CD14-positive monocyte (primary cell): ENCODE results near the gene OPTC. TPM values are rescaled to one million over a fixed set of nuclear protein-coding genes. Genes with fewer than 3 reads are reported as not detected.

ENCODE experiments used
- DNase-seq, 3 donors: peaks; one replicate each; pipeline ENCODE4 v3.0.0-alpha.2; 2011 to 2022
- H2AFZ ChIP-seq: 2 replicates; pipeline ENCODE4 v1.6.0; 2012; ENCODE audit warnings: mild to moderate bottlenecking, low read depth, low read length, inconsistent platforms; ENCODE audit not compliant: insufficient read depth, poor library complexity, severe bottlenecking
- H3K27ac ChIP-seq, 2 donors: 1 replicate in 1 of 2; 2 replicates in 1 of 2; pipeline ENCODE4 v1.5.1; 2012 to 2013; ENCODE audit warnings: low read length in 2 of 2, control low read depth in 1 of 2, inconsistent platforms in 1 of 2, low read depth in 1 of 2, mild to moderate bottlenecking in 1 of 2
- H3K27me3 ChIP-seq, 2 donors: one replicate each; pipeline versions ENCODE4 v1.6.0 to v1.6.1; 2011 to 2013; ENCODE audit warnings: low read length in 2 of 2; ENCODE audit not compliant: control insufficient read depth in 2 of 2, insufficient read depth in 2 of 2
- H3K36me3 ChIP-seq, 2 donors: replicated peaks in 1 of 2; 1 replicate in 1 of 2; 2 replicates in 1 of 2; pipeline versions ENCODE4 v1.5.1 to v1.6.1; 2012 to 2013; ENCODE audit warnings: low read length in 2 of 2, control low read depth in 1 of 2, inconsistent platforms in 1 of 2, mild to moderate bottlenecking in 1 of 2; ENCODE audit not compliant: insufficient read depth in 2 of 2, control insufficient read depth in 1 of 2
- H3K4me1 ChIP-seq, 2 donors: 1 replicate in 1 of 2; 2 replicates in 1 of 2; pipeline versions ENCODE4 v1.5.1 to v1.6.1; 2012 to 2013; ENCODE audit warnings: low read length in 2 of 2, control low read depth in 1 of 2, inconsistent platforms in 1 of 2, mild to moderate bottlenecking in 1 of 2, moderate library complexity in 1 of 2; ENCODE audit not compliant: insufficient read depth in 2 of 2, control insufficient read depth in 1 of 2
- H3K4me2 ChIP-seq: replicated peaks from 2 replicates; pipeline ENCODE3; 2012; ENCODE audit warnings: low read length, moderate library complexity, mild to moderate bottlenecking; ENCODE audit not compliant: poor library complexity, severe bottlenecking; ENCODE audit errors: extremely low read depth
- H3K4me3 ChIP-seq, 3 experiments: fragments of 200-600 bp in 1 of 3; sonication (generic) in 1 of 3; replicated peaks in 1 of 3; 1 replicate in 2 of 3; 2 replicates in 1 of 3; pipeline ENCODE4 v1.5.1; 2011 to 2013; ENCODE audit warnings: low read length in 3 of 3, mild to moderate bottlenecking in 3 of 3, control low read depth in 2 of 3, low read depth in 2 of 3, inconsistent platforms in 1 of 3, moderate library complexity in 1 of 3
- H3K79me2 ChIP-seq: 2 replicates; pipeline ENCODE4 v1.6.0; 2012; ENCODE audit warnings: mild to moderate bottlenecking, control low read depth, inconsistent platforms, low read length, moderate library complexity; ENCODE audit not compliant: insufficient read depth
- H3K9ac ChIP-seq: 2 replicates; pipeline ENCODE4 v1.6.0; 2017; ENCODE audit warnings: low read length, mild to moderate bottlenecking; ENCODE audit not compliant: insufficient read depth, poor library complexity, severe bottlenecking
- H3K9me3 ChIP-seq, 2 donors: replicated peaks in 1 of 2; 1 replicate in 1 of 2; 2 replicates in 1 of 2; pipeline versions ENCODE4 v1.5.1 to v1.6.1; 2012 to 2013; ENCODE audit warnings: low read length in 2 of 2, control low read depth in 1 of 2; ENCODE audit not compliant: control insufficient read depth in 1 of 2, insufficient read depth in 1 of 2
- H4K20me1 ChIP-seq: 2 replicates; pipeline ENCODE4 v1.6.0; 2012; ENCODE audit warnings: mild to moderate bottlenecking, low read length, control low read depth, moderate library complexity; ENCODE audit not compliant: insufficient read depth
- H3K27ac Mint-ChIP-seq, 7 donors: one replicate each; pipeline ENCODE4 v1.8.0; 2020; ENCODE audit warnings: mild to moderate bottlenecking in 7 of 7, mixed read lengths in 7 of 7, moderate library complexity in 6 of 7, inconsistent platforms in 2 of 7
- H3K27me3 Mint-ChIP-seq, 3 donors: one replicate each; pipeline ENCODE4 v1.8.0; 2021 to 2022; ENCODE audit warnings: low read depth in 3 of 3, mild to moderate bottlenecking in 3 of 3, mixed read lengths in 3 of 3, moderate library complexity in 3 of 3, inconsistent platforms in 1 of 3
- H3K36me3 Mint-ChIP-seq, 2 donors: one replicate each; pipeline ENCODE4 v1.8.0; 2020; ENCODE audit warnings: mixed read lengths in 2 of 2, inconsistent platforms in 1 of 2, mild to moderate bottlenecking in 1 of 2
- H3K4me1 Mint-ChIP-seq: one replicate; pipeline ENCODE4 v1.8.0; 2020; ENCODE audit warnings: mild to moderate bottlenecking, mixed read lengths
- H3K4me3 Mint-ChIP-seq, 2 donors: one replicate each; pipeline ENCODE4 v1.8.0; 2020; ENCODE audit warnings: mild to moderate bottlenecking in 2 of 2, mixed read lengths in 2 of 2, moderate library complexity in 1 of 2
- H3K9me3 Mint-ChIP-seq, 7 donors: one replicate each; pipeline ENCODE4 v1.8.0; 2020 to 2022; ENCODE audit warnings: mixed read lengths in 7 of 7, mild to moderate bottlenecking in 6 of 7, moderate library complexity in 6 of 7, inconsistent platforms in 2 of 7
- WGBS: methylation state at CpG from one replicate; pipeline ENCODE4 v1.1.5; 2013; ENCODE audit warnings: missing lambda C conversion rate; ENCODE audit not compliant: insufficient coverage; 5-methylcytosine and 5-hydroxymethylcytosine counted together
- intact Hi-C, 2 donors: fragments of 100-400 bp; cut with micrococcal nuclease; formaldehyde crosslinking; loops; one replicate each; pipeline versions ENCODE4 v1.15.0 to v1.15.1; 2023
- polyA plus RNA-seq, 3 donors: library from polyadenylated mRNA; depleted of rRNA in 1 of 3; unstranded in 2 of 3; stranded (reverse) in 1 of 3; fragments of 300-500 nt in 2 of 3; fragments of >200 nt in 1 of 3; fragmentation: Illumina TruSeq in 2 of 3; gene quantifications; 1 replicate in 2 of 3; 2 replicates in 1 of 3; pipeline ENCODE4 v1.2.3, GENCODE V29; 2012 to 2021
- TF ChIP-seq, protein P1 (sequence below): fragments of 200-600 bp; IDR thresholded peaks from one replicate; pipeline ENCODE4 v1.8.0; 2022; ENCODE audit warnings: antibody characterized with exemption, mild to moderate bottlenecking

OPTC gene
- polyA plus RNA-seq, 3 donors, result not detected

DNA sequence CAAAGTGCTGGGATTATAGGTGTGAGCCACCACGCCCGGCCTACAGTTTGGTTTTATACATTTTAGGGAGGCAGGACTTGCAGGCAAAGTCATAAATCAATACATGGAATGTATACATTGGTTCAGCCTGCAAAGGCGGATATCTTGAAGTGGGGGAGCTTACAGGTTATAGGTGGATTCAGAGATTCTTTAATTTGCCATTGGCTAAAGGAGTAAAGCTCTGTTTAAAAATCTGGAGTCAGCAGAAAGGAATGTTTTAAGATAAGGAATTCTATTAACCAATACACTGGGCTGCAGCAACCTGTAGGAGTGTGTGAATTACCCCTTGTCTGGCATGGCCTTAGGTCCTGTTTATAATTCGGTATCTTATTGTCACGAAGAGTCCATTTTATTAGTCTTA is 57.6 kb downstream of the OPTC start:
- TF ChIP-seq, protein P1, sequence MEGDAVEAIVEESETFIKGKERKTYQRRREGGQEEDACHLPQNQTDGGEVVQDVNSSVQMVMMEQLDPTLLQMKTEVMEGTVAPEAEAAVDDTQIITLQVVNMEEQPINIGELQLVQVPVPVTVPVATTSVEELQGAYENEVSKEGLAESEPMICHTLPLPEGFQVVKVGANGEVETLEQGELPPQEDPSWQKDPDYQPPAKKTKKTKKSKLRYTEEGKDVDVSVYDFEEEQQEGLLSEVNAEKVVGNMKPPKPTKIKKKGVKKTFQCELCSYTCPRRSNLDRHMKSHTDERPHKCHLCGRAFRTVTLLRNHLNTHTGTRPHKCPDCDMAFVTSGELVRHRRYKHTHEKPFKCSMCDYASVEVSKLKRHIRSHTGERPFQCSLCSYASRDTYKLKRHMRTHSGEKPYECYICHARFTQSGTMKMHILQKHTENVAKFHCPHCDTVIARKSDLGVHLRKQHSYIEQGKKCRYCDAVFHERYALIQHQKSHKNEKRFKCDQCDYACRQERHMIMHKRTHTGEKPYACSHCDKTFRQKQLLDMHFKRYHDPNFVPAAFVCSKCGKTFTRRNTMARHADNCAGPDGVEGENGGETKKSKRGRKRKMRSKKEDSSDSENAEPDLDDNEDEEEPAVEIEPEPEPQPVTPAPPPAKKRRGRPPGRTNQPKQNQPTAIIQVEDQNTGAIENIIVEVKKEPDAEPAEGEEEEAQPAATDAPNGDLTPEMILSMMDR, result no peak
- H3K27me3 Mint-ChIP-seq, result peaks cover 0 to 7% (median 2%) of the 10 kb centered on the region in 3 donors
- no peaks in the 10 kb centered on the region for H3K27me3 ChIP-seq
- no peaks in the 10 kb centered on the region for H3K36me3 Mint-ChIP-seq
- no peaks in the 10 kb centered on the region for H3K79me2 ChIP-seq
- H3K36me3 ChIP-seq, result no peaks in the 10 kb centered on the region
- H3K4me1 Mint-ChIP-seq, result peaks cover 4% of the 10 kb centered on the region
- H3K9me3 Mint-ChIP-seq, result no peaks in the 10 kb centered on the region
- DNase-seq, result no peak
- no peak overlapping the region for H3K4me2 ChIP-seq
- no peak overlapping the region for H2AFZ ChIP-seq
- no peak overlapping the region for H3K4me3 Mint-ChIP-seq
- no peak overlapping the region for H3K9ac ChIP-seq
- no peak overlapping the region for H3K27ac ChIP-seq
- H3K9me3 ChIP-seq, result no peaks in the 10 kb centered on the region
- H3K4me3 ChIP-seq, result no peak overlapping the region
- intact Hi-C loops, result no loop called here
- H3K27ac Mint-ChIP-seq, result no peak overlapping the region
- no peaks in the 10 kb centered on the region for H4K20me1 ChIP-seq
- H3K4me1 ChIP-seq, result no peaks in the 10 kb centered on the region
- 100% methylated on average over 3 of the region's 5 CpGs for WGBS

DNA sequence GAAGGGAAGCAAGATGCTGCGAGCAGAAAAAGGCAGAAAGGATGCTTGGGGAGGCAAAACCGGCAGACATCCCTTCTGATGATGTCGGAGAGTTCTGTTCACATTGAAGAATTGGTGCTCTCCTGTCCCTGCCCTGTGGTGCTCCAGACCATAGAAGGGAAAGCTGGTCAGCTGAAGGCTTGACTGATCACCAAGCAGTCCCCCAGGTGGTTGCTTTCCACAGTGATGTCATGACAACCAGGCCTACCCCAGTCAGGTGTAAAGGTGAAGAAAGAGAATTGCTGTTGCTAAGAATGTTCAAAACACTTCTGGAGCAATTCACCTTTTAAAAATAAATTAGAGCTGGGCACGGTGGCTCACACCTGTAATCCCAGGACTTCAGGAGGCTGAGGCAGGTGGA is 59.5 kb downstream of the OPTC start:
- WGBS, result 85% methylated on average over 4 of the region's 4 CpGs
- Histone ChIP-seq H3K27ac (no peak overlapping the region), H3K9ac (no peak overlapping the region), H3K4me3 (no peak overlapping the region), H3K4me2 (no peak overlapping the region), H3K27me3 (no peaks in the 10 kb centered on the region), H4K20me1 (no peaks in the 10 kb centered on the region), H3K4me1 (no peaks in the 10 kb centered on the region), H3K9me3 (no peaks in the 10 kb centered on the region), H3K79me2 (no peaks in the 10 kb centered on the region), H2AFZ (no peak overlapping the region), H3K36me3 (no peaks in the 10 kb centered on the region)
- H3K27me3 Mint-ChIP-seq, result peaks cover 0 to 7% (median 2%) of the 10 kb centered on the region in 3 donors
- H3K4me1 Mint-ChIP-seq, result peaks cover 8% of the 10 kb centered on the region
- DNase-seq, result no peak
- peaks cover 0 to 1% (median 0%) of the 10 kb centered on the region in 7 donors for H3K9me3 Mint-ChIP-seq
- H3K4me3 Mint-ChIP-seq, result no peak overlapping the region
- intact Hi-C loops, result no loop called here
- TF ChIP-seq, protein P1, result no peak
- H3K36me3 Mint-ChIP-seq, result no peaks in the 10 kb centered on the region
- H3K27ac Mint-ChIP-seq, result no peak overlapping the region
